ENCODE measurements around the gene FOXL2NB.

DNA sequence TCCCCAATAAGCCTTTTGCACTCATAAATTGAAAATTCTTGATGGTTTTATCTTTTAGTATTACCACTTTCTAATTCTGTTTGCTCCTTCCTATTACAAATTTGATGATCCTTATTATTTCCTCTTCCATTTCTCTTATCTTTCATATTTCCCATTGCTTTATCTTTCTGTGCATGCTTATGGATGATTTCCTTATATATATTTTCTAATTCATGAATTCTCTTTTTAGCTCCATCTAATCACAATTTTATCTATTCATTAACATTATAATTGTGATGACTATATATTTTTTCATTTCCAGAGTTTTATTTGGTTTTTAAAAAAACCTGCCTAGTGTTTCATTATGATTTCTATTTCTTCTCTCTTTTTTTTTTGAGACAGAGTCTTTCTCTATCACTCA is 17.9 kb downstream of the FOXL2NB start:
- TF ChIP-seq, protein P1, sequence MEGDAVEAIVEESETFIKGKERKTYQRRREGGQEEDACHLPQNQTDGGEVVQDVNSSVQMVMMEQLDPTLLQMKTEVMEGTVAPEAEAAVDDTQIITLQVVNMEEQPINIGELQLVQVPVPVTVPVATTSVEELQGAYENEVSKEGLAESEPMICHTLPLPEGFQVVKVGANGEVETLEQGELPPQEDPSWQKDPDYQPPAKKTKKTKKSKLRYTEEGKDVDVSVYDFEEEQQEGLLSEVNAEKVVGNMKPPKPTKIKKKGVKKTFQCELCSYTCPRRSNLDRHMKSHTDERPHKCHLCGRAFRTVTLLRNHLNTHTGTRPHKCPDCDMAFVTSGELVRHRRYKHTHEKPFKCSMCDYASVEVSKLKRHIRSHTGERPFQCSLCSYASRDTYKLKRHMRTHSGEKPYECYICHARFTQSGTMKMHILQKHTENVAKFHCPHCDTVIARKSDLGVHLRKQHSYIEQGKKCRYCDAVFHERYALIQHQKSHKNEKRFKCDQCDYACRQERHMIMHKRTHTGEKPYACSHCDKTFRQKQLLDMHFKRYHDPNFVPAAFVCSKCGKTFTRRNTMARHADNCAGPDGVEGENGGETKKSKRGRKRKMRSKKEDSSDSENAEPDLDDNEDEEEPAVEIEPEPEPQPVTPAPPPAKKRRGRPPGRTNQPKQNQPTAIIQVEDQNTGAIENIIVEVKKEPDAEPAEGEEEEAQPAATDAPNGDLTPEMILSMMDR (IDR thresholded peaks at IDR 0.05): no peak
- TF ChIP-seq POLR2AphosphoS5 (IDR thresholded peaks at IDR 0.05): no peak

All from transverse colon (tissue), 4 donors.